DND-41 (cell line): ENCODE results near the gene KLKB1.

Experiments used
- ATAC-seq: fragments of 200-7000 bp; cut with Tn5 transposase; 3 replicates; pipeline ENCODE4 v1.9.1; 2021; ENCODE audit warnings: low read depth; ENCODE audit not compliant: insufficient read depth
- DNase-seq: peaks from one replicate; pipeline ENCODE4 v3.0.0-alpha.2; 2020
- H2AFZ ChIP-seq: 2 replicates; pipeline ENCODE4 v1.6.0; 2012; ENCODE audit warnings: low read depth, low read length
- H3K27ac ChIP-seq: 2 replicates; pipeline ENCODE4 v1.5.1; 2012; ENCODE audit warnings: low read length, inconsistent platforms
- H3K27me3 ChIP-seq: fragments of 200-600 bp; sonication (generic); 2 replicates; pipeline ENCODE4 v1.6.0; 2012; ENCODE audit warnings: low read length, mild to moderate bottlenecking, inconsistent platforms; ENCODE audit not compliant: insufficient read depth, poor library complexity
- H3K36me3 ChIP-seq: 2 replicates; pipeline ENCODE4 v1.5.1; 2012; ENCODE audit warnings: low read length, inconsistent platforms; ENCODE audit not compliant: insufficient read depth
- H3K4me1 ChIP-seq: 2 replicates; pipeline ENCODE4 v1.5.1; 2012; ENCODE audit warnings: mild to moderate bottlenecking, low read length; ENCODE audit not compliant: insufficient read depth
- H3K4me2 ChIP-seq: 2 replicates; pipeline ENCODE4 v1.6.0; 2012; ENCODE audit warnings: mild to moderate bottlenecking, moderate library complexity, low read length, inconsistent platforms; ENCODE audit not compliant: insufficient read depth
- H3K4me3 ChIP-seq, 2 experiments: fragments of 200-600 bp in 1 of 2; shearing (Covaris generic) in 1 of 2; 2 replicates each; pipeline ENCODE4 v1.5.1; 2012 to 2016; ENCODE audit warnings: inconsistent platforms in 2 of 2, low read length in 2 of 2, mild to moderate bottlenecking in 2 of 2, low read depth in 1 of 2, moderate library complexity in 1 of 2
- H3K79me2 ChIP-seq: 2 replicates; pipeline ENCODE4 v1.6.0; 2012; ENCODE audit warnings: low read length, inconsistent platforms; ENCODE audit not compliant: insufficient read depth
- H3K9ac ChIP-seq: 2 replicates; pipeline ENCODE4 v1.6.0; 2012; ENCODE audit warnings: low read depth, mild to moderate bottlenecking, inconsistent platforms, low read length, moderate library complexity
- H3K9me3 ChIP-seq: 2 replicates; pipeline ENCODE4 v1.5.1; 2012; ENCODE audit warnings: low read length, moderate library complexity, mild to moderate bottlenecking, inconsistent platforms; ENCODE audit not compliant: insufficient read depth, severe bottlenecking
- H4K20me1 ChIP-seq: 2 replicates; pipeline ENCODE4 v1.6.0; 2012; ENCODE audit warnings: low read length; ENCODE audit not compliant: insufficient read depth
- EZH2 ChIP-seq: IDR thresholded peaks from 3 replicates; pipeline ENCODE4 v1.6.1; 2012; ENCODE audit warnings: borderline replicate concordance, low read depth, mild to moderate bottlenecking, moderate library complexity, low read length, inconsistent platforms; ENCODE audit not compliant: severe bottlenecking
- TF ChIP-seq, protein P1 (sequence below): IDR thresholded peaks from 2 replicates; pipeline ENCODE4 v1.5.1; 2012; ENCODE audit warnings: borderline replicate concordance, low read length, moderate library complexity, mild to moderate bottlenecking; ENCODE audit not compliant: poor library complexity, severe bottlenecking; ENCODE audit errors: extremely low read depth

Gene KLKB1

DNA sequence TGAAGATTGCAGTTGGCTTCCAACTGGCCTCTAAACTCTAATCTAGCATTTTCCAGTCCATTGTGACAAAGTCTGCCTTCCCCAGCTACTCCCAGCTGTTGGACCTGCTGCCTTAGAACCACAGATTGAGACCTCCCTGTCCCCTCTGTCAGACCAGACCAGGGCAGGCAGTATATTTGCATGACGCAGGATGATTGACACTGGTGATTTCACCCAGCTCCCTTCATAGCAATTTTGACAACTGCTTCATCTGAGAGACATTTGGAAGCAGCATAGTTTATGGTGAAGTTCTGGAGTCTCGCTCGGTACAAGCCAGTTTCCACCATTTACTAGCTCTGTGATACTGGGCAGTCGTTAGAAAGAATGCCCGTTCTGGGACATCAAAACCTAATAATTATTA is 33.5 kb upstream of the KLKB1 start:
- no peak overlapping the region for H3K27ac ChIP-seq
- peaks cover 42% of the 10 kb centered on the region for H3K79me2 ChIP-seq
- peak overlapping the region; percentile 0; the same call in 1 of the 2 replicates for H3K4me2 ChIP-seq
- H3K36me3 ChIP-seq = peaks cover 35% of the 10 kb centered on the region
- no peaks in the 10 kb centered on the region for H3K27me3 ChIP-seq
- no peaks in the 10 kb centered on the region for H3K9me3 ChIP-seq
- H3K4me3 ChIP-seq = no peak overlapping the region
- ATAC-seq (no peak), DNase-seq (no peak)
- H3K9ac ChIP-seq = no peak overlapping the region
- no peaks in the 10 kb centered on the region for H4K20me1 ChIP-seq
- peaks cover 33% of the 10 kb centered on the region for H3K4me1 ChIP-seq
- TF ChIP-seq, protein P1, sequence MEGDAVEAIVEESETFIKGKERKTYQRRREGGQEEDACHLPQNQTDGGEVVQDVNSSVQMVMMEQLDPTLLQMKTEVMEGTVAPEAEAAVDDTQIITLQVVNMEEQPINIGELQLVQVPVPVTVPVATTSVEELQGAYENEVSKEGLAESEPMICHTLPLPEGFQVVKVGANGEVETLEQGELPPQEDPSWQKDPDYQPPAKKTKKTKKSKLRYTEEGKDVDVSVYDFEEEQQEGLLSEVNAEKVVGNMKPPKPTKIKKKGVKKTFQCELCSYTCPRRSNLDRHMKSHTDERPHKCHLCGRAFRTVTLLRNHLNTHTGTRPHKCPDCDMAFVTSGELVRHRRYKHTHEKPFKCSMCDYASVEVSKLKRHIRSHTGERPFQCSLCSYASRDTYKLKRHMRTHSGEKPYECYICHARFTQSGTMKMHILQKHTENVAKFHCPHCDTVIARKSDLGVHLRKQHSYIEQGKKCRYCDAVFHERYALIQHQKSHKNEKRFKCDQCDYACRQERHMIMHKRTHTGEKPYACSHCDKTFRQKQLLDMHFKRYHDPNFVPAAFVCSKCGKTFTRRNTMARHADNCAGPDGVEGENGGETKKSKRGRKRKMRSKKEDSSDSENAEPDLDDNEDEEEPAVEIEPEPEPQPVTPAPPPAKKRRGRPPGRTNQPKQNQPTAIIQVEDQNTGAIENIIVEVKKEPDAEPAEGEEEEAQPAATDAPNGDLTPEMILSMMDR = no peak
- no peak for TF ChIP-seq EZH2
- no peak overlapping the region for H2AFZ ChIP-seq

DNA sequence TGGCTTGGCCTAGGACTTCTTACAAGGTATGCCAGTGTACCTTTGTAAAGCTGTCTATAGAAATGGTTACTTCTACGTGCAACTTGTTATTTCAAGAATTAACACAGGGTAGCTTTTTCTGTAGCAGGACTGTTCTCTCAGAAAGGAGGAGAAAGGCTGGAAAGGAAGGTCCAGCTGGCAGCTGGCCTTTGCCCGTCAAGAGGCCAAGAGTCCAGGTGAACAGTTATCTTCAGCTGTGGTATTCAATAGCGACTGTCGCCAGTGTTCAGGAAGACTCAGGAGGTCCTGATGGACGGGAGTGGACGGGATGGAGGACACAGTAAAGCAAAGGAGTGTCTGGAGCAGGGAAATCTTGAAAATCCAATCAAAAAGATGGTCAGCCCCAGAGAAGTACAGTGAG is 31.2 kb upstream of the KLKB1 start:
- Histone ChIP-seq H3K27ac (no peak overlapping the region), H3K4me3 (no peak overlapping the region), H3K36me3 (peaks cover 35% of the 10 kb centered on the region), H3K27me3 (no peaks in the 10 kb centered on the region), H3K79me2 (peaks cover 26% of the 10 kb centered on the region), H3K4me2 (no peak overlapping the region), H2AFZ (no peak overlapping the region), H3K9me3 (no peaks in the 10 kb centered on the region), H3K9ac (no peak overlapping the region), H3K4me1 (peaks cover 18% of the 10 kb centered on the region), H4K20me1 (no peaks in the 10 kb centered on the region)
- ATAC-seq (no peak), DNase-seq (no peak)
- TF ChIP-seq, protein P1 = no peak
- no peak for TF ChIP-seq EZH2

DNA sequence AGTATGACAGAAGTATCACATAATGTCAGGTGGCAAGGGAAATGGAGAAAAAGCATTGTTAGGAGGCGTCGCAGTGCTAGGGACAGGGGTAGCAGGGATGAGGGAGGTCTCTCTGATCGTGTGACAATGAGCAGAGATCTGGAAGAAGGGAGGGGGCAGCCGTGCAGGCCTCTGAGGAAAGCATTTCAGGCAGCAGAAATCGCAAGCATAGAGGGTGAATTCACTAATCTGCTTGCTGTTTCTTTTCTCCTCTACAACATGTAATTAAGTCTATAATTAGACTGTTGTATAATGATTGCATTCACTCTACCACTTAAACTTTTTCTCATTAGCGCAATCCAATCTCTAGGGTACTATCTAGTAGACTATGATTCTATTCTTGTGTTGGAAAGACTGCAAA is 26.8 kb upstream of the KLKB1 start:
- Histone ChIP-seq H3K4me2 (no peak overlapping the region), H3K27me3 (no peaks in the 10 kb centered on the region), H3K4me3 (no peak overlapping the region), H3K4me1 (no peaks in the 10 kb centered on the region), H3K27ac (no peak overlapping the region), H3K36me3 (peaks cover 25% of the 10 kb centered on the region; the same call in 1 of the 2 replicates), H2AFZ (no peak overlapping the region), H3K9ac (no peak overlapping the region), H3K9me3 (no peaks in the 10 kb centered on the region), H4K20me1 (no peaks in the 10 kb centered on the region; the same call in 1 of the 2 replicates), H3K79me2 (no peaks in the 10 kb centered on the region)
- ATAC-seq = no peak
- no peak for DNase-seq
- TF ChIP-seq, protein P1 = no peak
- no peak for TF ChIP-seq EZH2

- no peak for TF ChIP-seq EZH2
- TF ChIP-seq, protein P1 = no peak
- Histone ChIP-seq H3K4me3 (no peak overlapping the region), H3K9ac (no peak overlapping the region), H2AFZ (no peak overlapping the region), H3K4me2 (no peak overlapping the region), H4K20me1 (no peaks in the 10 kb centered on the region; the same call in 1 of the 2 replicates), H3K27me3 (no peaks in the 10 kb centered on the region), H3K36me3 (peaks cover 22% of the 10 kb centered on the region; the same call in 1 of the 2 replicates), H3K79me2 (no peaks in the 10 kb centered on the region), H3K27ac (no peak overlapping the region), H3K4me1 (no peaks in the 10 kb centered on the region), H3K9me3 (no peaks in the 10 kb centered on the region)
- ATAC-seq (no peak), DNase-seq (no peak)
Measured at GRCh38 chr4:186201010-186201409, 26.3 kb upstream of the KLKB1 start.
